ENCODE measurements around the gene UNC5B. TPM values are rescaled to one million over a fixed set of nuclear protein-coding genes. Genes with fewer than 3 reads are reported as not detected.
A peak's percentile ranks its signal among the peaks of the same experiment; 100 is the strongest.

UNC5B gene
- polyA plus RNA-seq, 4 donors: 44.7 to 106 (median 49.3) TPM

GRCh38 chr10:71312220-71312619 lies 99.8 kb downstream of the UNC5B start:
- DNase-seq (ENCODE audit: low read depth in 4 of 4, low spot score in 3 of 4): no peak

DNA sequence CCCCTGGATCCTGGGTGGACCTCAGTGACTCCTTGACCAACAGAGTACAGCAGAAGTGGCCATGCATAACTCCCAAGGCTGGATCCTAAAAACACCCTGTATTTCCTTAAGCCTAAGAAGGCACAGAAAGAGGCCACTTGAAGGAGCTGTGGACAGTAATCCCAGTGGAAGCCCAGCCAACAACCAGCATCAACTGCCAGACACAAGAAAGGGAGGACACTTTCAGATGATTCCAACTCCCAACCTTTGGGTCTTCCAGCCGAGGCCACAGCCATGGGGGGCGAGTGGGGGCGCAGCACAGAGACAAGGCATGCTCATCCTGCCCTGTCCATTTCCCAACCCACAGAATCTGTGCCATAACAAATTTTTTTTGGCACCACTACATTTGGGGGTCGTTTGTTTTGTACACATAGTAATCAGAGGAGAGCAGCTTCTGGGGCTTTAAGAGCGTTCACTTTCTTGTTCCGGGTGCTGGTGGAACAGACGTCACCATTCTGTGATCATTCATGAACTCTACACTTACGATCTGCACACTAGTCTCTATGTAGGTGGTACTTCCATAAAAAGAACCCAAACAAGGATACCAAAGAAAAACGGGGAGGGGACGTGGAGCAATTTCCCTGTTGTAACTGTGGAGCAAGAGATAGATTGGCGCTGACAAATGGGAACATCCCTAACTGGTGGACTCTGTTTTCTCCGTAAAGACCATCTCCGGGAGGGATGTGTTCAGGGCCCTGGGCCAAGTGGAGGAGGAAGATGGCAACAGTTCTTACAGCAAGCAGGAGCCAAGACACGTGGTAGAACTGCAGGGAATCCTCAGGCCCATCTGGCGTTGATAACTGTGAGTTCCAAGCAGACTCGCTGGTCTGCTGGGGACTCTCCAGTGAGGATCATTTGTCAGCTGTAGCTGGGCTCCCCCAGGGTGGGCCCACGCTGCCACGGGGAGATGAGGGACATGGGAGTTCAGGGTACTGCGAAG lies 100.7 kb downstream of the UNC5B start:
- DNase-seq (ENCODE audit: low read depth in 4 of 4, low spot score in 3 of 4): no peak

- DNase-seq (ENCODE audit: low read depth in 4 of 4, low spot score in 3 of 4): no peak
Observed at GRCh38 chr10:71314028-71314693, 101.8 kb downstream of the UNC5B start.

GRCh38 chr10:71314694-71315225 lies 102.4 kb downstream of the UNC5B start:
- DNase-seq (ENCODE audit: low read depth in 4 of 4, low spot score in 3 of 4): no peak

DNA sequence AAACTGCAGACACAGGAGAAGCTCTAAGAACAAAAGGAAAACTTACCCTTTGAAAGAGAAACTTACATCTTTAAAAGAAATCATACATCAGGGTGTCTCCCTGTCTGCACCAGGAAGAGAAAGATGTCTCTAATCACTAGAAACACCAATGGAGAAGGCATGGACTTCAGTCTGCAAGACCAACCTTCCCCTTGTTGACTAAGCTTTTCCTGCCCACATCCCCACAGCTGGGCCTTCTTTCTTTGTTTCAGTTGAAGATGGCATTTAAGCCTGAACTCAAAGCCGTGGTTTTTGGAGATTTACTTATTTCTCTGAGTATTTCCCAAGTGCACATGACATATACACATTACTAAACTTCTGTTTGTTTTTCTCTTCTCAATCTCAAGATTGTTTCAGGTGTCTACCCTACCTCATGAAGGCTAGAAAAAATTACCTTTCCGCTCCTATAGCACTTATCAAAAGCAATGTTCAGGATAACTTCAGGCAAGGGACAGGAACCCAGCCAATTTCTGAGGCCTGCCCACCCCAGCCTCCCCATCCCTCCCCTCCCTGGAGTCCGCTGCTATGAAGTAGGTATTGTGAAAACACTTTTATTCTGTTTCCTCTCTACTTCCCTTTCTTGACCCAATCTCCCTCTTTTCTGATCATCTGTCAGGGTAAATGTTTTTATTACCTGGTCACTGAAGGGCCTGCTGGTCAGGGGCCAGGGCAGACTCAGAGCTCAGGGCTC lies 103.9 kb downstream of the UNC5B start:
- DNase-seq (ENCODE audit: low read depth in 4 of 4, low spot score in 3 of 4): no peak

GRCh38 chr10:71316786-71317160 lies 104.4 kb downstream of the UNC5B start:
- DNase-seq (ENCODE audit: low read depth in 4 of 4, low spot score in 3 of 4): no peak

DNA sequence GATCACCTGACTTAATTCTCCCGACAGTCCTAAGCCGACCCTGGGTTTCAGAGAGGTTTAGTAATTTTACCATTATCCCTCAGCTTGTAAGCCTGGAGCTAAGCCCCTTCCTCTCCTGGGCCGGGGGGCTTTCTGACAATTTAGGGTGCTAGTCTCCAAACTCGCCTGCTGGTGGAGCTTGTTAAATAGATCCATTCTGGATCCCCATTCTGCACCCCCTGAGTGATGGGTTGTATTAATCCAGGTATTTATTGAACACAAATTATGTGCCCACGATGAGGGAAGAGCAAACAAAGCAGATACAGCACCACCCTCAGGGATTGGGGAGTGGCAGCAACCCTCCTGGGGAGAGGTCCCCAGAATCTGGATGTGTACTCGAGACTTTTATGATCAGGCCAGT lies 105.4 kb downstream of the UNC5B start:
- DNase-seq (ENCODE audit: low read depth in 4 of 4, low spot score in 3 of 4): no peak

GRCh38 chr10:71319042-71319799 lies 106.9 kb downstream of the UNC5B start, which contains the start of gene SLC29A3:
TSS of gene SLC29A3 (plus strand) at chr10:71319259. CDS start at chr10:71319310, 51 bp downstream.
- DNase-seq (ENCODE audit: low read depth in 4 of 4, low spot score in 3 of 4): peak in 3 of 4 donors; percentile 56 to 57 (median 57)

- no peak for DNase-seq (ENCODE audit: low read depth in 4 of 4, low spot score in 3 of 4)
Observed at GRCh38 chr10:71319800-71320392, 107.5 kb downstream of the UNC5B start.

DNA sequence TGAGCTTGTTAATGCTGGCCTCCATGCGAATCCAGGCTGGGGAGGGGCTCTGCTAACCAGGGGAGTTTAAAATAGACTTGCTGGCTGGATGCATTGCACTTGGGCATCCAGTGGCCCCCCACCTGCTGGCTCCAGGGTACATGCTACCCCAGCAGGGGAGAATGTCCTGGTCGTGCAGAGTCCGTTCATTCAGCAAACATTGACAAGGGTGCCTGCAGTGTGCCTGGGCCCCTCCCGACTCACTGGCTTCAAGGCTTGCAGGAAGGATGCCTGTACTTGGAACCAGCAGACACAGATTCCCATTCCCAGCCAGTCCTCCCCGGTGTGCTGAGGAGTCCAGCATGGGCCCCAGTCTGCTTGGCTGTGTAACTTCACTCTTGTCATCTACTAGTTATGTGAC lies 108.2 kb downstream of the UNC5B start:
- no peak for DNase-seq (ENCODE audit: low read depth in 4 of 4, low spot score in 3 of 4)

DNA sequence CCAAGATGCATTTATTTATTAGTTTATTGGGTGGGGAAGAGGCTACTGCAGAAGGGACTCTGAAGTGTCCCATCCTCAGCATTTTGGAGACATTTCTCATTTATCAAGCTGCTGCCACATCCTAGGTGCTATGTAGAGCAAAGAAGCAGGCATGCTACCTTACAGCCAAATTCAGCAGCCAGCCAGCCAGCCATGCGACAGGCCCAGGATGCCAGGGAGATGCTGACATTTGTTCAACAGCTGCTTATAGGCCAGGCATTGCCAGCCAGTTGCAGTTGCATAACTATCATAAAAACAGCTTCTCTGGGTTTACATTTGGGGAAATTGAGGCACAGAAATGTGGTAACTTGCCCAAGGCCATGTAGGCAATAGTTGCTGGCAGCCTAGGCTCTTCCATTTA lies 109.0 kb downstream of the UNC5B start:
- no peak for DNase-seq (ENCODE audit: low read depth in 4 of 4, low spot score in 3 of 4)

DNA sequence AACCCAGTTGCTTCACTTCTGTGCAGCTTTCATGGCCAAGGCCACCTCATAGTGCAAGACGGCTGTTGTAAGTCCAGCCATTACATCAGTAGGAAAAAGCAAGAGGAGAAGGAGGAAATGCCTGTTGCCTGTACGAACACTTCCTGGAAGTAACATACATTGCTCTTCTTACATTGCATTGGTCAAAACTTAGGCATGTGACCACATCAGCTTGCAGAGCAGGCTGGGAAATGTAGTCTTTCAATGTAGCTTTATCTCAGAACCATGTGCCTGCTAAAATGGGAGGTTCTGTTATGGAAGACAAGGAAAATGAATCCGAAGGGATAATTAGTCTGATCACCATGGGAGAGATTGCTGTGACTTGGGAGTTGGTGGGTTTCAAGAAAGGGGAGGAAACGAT lies 111.0 kb downstream of the UNC5B start:
- DNase-seq (ENCODE audit: low read depth in 4 of 4, low spot score in 3 of 4): no peak

GRCh38 chr10:71324743-71325142 lies 112.4 kb downstream of the UNC5B start:
- DNase-seq (ENCODE audit: low read depth in 4 of 4, low spot score in 3 of 4): no peak

DNA sequence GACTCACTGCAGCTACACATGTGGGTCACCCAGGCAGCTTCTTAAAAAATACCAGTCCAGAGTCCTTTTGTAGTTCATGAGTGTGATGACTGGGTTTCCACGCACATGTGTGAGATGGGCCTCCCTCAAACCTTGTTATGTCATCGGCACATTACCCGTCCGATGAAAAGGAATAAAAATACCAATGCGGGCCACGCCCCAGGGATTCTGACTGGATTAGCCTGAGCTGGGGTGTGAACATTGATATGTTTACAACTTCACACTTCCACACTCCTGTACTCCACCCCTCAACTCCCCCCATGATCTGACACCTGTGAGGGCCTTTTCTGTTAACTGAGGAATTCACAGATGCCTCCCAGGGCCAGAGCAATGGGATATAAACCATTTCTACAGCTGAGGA lies 112.9 kb downstream of the UNC5B start:
- DNase-seq (ENCODE audit: low read depth in 4 of 4, low spot score in 3 of 4): no peak

GRCh38 chr10:71326464-71326881 lies 114.1 kb downstream of the UNC5B start:
- DNase-seq (ENCODE audit: low read depth in 4 of 4, low spot score in 3 of 4): no peak

DNA sequence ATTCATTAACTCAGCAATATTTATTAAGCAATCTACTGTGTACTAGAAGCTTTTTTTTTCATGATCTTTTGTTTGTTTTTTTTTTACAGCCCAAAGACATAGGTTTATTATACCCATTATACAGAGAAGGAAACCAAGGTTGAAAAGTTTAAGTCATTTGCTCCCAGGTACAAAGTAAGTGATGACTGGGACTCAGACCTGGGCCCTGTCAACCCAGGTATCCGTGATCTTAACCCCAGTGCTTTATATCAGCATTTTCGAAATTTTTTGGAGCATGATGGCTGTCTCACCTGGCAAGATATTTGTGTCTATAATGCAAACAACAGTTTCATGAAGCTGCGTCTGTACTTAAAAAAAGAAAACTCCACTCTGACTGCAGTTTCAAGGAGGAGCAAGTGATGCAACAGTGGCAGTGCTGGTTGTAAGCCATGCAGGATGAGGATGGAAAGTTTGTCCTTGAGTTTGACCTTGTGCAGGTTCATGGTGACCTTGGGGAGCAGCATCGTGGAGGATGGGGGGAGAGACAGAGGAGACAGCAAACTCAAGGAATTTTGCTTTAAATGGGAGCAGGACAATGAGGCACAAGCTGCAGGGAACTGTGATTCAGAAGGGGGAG lies 118.5 kb downstream of the UNC5B start:
- no peak for DNase-seq (ENCODE audit: low read depth in 4 of 4, low spot score in 3 of 4)

- no peak for DNase-seq (ENCODE audit: low read depth in 4 of 4, low spot score in 3 of 4)
Observed at GRCh38 chr10:71331736-71332135, 119.4 kb downstream of the UNC5B start.

GRCh38 chr10:71332466-71332865 lies 120.1 kb downstream of the UNC5B start:
- DNase-seq (ENCODE audit: low read depth in 4 of 4, low spot score in 3 of 4): no peak

Measured in left renal pelvis (tissue), 4 donors.